Measurements from ENCODE around the gene TMEM52.

The TMEM52 gene

GRCh38 chr1:1941868-1942752 lies 23.0 kb upstream of the TMEM52 start:
- ATAC-seq: no peak
- TF ChIP-seq POU6F1 (CRISPR knock-in tag; IDR thresholded peaks at IDR 0.05; ENCODE audit: borderline replicate concordance, low read depth): no peak
- no peak for TF ChIP-seq ZNF565 (CRISPR knock-in tag; conservative IDR thresholded peaks at IDR 0.05; ENCODE audit: low read depth)
- TF ChIP-seq ESRRG (CRISPR knock-in tag; IDR thresholded peaks at IDR 0.05): no peak
- TF ChIP-seq SNAI2 (CRISPR knock-in tag; IDR thresholded peaks at IDR 0.05): no peak
- TF ChIP-seq PPARA (CRISPR knock-in tag; IDR thresholded peaks at IDR 0.05; ENCODE audit: borderline replicate concordance): no peak
- no peak for TF ChIP-seq ZC3H10 (CRISPR knock-in tag; IDR thresholded peaks at IDR 0.05)
- no peak for TF ChIP-seq ARNTL (CRISPR knock-in tag; IDR thresholded peaks at IDR 0.05; ENCODE audit: borderline replicate concordance, low read depth)
- TF ChIP-seq GLIS3 (CRISPR knock-in tag; IDR thresholded peaks at IDR 0.05): no peak
- no peak for TF ChIP-seq ZNF70 (CRISPR knock-in tag; IDR thresholded peaks at IDR 0.05)
- no peak for TF ChIP-seq OSR1 (CRISPR knock-in tag; IDR thresholded peaks at IDR 0.05)
- TF ChIP-seq ISL1 (CRISPR knock-in tag; IDR thresholded peaks at IDR 0.05): no peak
- TF ChIP-seq ZFP30 (CRISPR knock-in tag; IDR thresholded peaks at IDR 0.05): no peak
- TF ChIP-seq, protein P1, sequence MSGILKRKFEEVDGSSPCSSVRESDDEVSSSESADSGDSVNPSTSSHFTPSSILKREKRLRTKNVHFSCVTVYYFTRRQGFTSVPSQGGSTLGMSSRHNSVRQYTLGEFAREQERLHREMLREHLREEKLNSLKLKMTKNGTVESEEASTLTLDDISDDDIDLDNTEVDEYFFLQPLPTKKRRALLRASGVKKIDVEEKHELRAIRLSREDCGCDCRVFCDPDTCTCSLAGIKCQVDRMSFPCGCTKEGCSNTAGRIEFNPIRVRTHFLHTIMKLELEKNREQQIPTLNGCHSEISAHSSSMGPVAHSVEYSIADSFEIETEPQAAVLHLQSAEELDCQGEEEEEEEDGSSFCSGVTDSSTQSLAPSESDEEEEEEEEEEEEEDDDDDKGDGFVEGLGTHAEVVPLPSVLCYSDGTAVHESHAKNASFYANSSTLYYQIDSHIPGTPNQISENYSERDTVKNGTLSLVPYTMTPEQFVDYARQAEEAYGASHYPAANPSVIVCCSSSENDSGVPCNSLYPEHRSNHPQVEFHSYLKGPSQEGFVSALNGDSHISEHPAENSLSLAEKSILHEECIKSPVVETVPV (CRISPR knock-in tag; IDR thresholded peaks at IDR 0.05): no peak
- TF ChIP-seq CSDC2 (CRISPR knock-in tag; IDR thresholded peaks at IDR 0.05): no peak

GRCh38 chr1:1941211-1941841 lies 22.2 kb upstream of the TMEM52 start:
- TF ChIP-seq ZC3H10 (CRISPR knock-in tag; IDR thresholded peaks at IDR 0.05) (no peak), GLIS3 (CRISPR knock-in tag; IDR thresholded peaks at IDR 0.05) (no peak), ZNF565 (CRISPR knock-in tag; conservative IDR thresholded peaks at IDR 0.05; ENCODE audit: low read depth) (no peak), ARNTL (CRISPR knock-in tag; IDR thresholded peaks at IDR 0.05; ENCODE audit: borderline replicate concordance, low read depth) (no peak), CSDC2 (CRISPR knock-in tag; IDR thresholded peaks at IDR 0.05) (no peak), ESRRG (CRISPR knock-in tag; IDR thresholded peaks at IDR 0.05) (no peak), ZFP30 (CRISPR knock-in tag; IDR thresholded peaks at IDR 0.05) (no peak), PPARA (CRISPR knock-in tag; IDR thresholded peaks at IDR 0.05; ENCODE audit: borderline replicate concordance) (no peak), BACH2 (CRISPR knock-in tag; IDR thresholded peaks at IDR 0.05; ENCODE audit: borderline replicate concordance) (no peak), POU6F1 (CRISPR knock-in tag; IDR thresholded peaks at IDR 0.05; ENCODE audit: borderline replicate concordance, low read depth) (no peak), CREB5 (CRISPR knock-in tag; IDR thresholded peaks at IDR 0.05; ENCODE audit: low read depth) (no peak), RARB (CRISPR knock-in tag; IDR thresholded peaks at IDR 0.05) (no peak), TOX (CRISPR knock-in tag; IDR thresholded peaks at IDR 0.05; ENCODE audit: borderline replicate concordance) (no peak), TSHZ2 (CRISPR knock-in tag; IDR thresholded peaks at IDR 0.05) (no peak)
- TF ChIP-seq, protein P1 (CRISPR knock-in tag; IDR thresholded peaks at IDR 0.05): no peak
- TF ChIP-seq, protein P2, sequence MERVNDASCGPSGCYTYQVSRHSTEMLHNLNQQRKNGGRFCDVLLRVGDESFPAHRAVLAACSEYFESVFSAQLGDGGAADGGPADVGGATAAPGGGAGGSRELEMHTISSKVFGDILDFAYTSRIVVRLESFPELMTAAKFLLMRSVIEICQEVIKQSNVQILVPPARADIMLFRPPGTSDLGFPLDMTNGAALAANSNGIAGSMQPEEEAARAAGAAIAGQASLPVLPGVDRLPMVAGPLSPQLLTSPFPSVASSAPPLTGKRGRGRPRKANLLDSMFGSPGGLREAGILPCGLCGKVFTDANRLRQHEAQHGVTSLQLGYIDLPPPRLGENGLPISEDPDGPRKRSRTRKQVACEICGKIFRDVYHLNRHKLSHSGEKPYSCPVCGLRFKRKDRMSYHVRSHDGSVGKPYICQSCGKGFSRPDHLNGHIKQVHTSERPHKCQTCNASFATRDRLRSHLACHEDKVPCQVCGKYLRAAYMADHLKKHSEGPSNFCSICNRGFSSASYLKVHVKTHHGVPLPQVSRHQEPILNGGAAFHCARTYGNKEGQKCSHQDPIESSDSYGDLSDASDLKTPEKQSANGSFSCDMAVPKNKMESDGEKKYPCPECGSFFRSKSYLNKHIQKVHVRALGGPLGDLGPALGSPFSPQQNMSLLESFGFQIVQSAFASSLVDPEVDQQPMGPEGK (CRISPR knock-in tag; IDR thresholded peaks at IDR 0.05; ENCODE audit: borderline replicate concordance): no peak

More at GRCh38 chr1:1941211-1941841, 22.2 kb upstream of the TMEM52 start:
- no peak for ATAC-seq

All from SK-N-SH treated with all-trans-retinoic acid at 6 μM for 48 hours (cell line).